ENCODE results near the gene PRAMEF5.
"Not testable (repeated sequence)": the region's sequence is repeated elsewhere in the genome, so short reads cannot be mapped to it uniquely, and the experiment has no call there.

The PRAMEF5 gene

GRCh38 chr1:13253898-13254297, at the start of gene PRAMEF5:
TSS of gene PRAMEF5 (plus strand) at chr1:13254198. CDS start at chr1:13259269, 5,071 bp downstream.
- H3K4me3 ChIP-seq (replicated peaks; ENCODE audit: low read depth, low read length); DNase-seq (ENCODE audit: extremely low read depth, low read depth): not testable (repeated sequence)

GRCh38 chr1:13208712-13209111, 45.3 kb upstream of the PRAMEF5 start:
- not testable (repeated sequence) for H3K4me3 ChIP-seq (replicated peaks; ENCODE audit: low read depth, low read length); DNase-seq (ENCODE audit: extremely low read depth, low read depth)

GRCh38 chr1:13216619-13217018, 37.4 kb upstream of the PRAMEF5 start:
- H3K4me3 ChIP-seq (replicated peaks; ENCODE audit: low read depth, low read length); DNase-seq (ENCODE audit: extremely low read depth, low read depth): not testable (repeated sequence)

- not testable (repeated sequence) for H3K4me3 ChIP-seq (replicated peaks; ENCODE audit: low read depth, low read length); DNase-seq (ENCODE audit: extremely low read depth, low read depth)
Observed at GRCh38 chr1:13219203-13219602, 34.8 kb upstream of the PRAMEF5 start.

- DNase-seq (ENCODE audit: extremely low read depth, low read depth); H3K4me3 ChIP-seq (replicated peaks; ENCODE audit: low read depth, low read length): not testable (repeated sequence)
Observed at GRCh38 chr1:13222788-13223187, 31.2 kb upstream of the PRAMEF5 start.

- no peak overlapping the region for H3K4me3 ChIP-seq (replicated peaks; ENCODE audit: low read depth, low read length)
- TF ChIP-seq CTCF (IDR thresholded peaks at IDR 0.05; ENCODE audit: low read depth, low read length, missing control alignments) = no peak
- DNase-seq (ENCODE audit: extremely low read depth, low read depth) = no peak
Observed at GRCh38 chr1:13224480-13225060, 29.4 kb upstream of the PRAMEF5 start.

GRCh38 chr1:13225675-13226204, 28.3 kb upstream of the PRAMEF5 start, which contains the start of gene PRAMEF18:
TSS of gene PRAMEF18 (minus strand) at chr1:13226154. CDS start at chr1:13226106, 48 bp downstream.
- DNase-seq (ENCODE audit: extremely low read depth, low read depth) = not testable (repeated sequence)

GRCh38 chr1:13227271-13228055, 26.5 kb upstream of the PRAMEF5 start:
- not testable (repeated sequence) for DNase-seq (ENCODE audit: extremely low read depth, low read depth); H3K4me3 ChIP-seq (replicated peaks; ENCODE audit: low read depth, low read length)

More at GRCh38 chr1:13225675-13226204, 28.3 kb upstream of the PRAMEF5 start, which contains the start of gene PRAMEF18:
- not testable (repeated sequence) for H3K4me3 ChIP-seq (replicated peaks; ENCODE audit: low read depth, low read length)

- DNase-seq (ENCODE audit: extremely low read depth, low read depth) = no peak
- TF ChIP-seq CTCF (IDR thresholded peaks at IDR 0.05; ENCODE audit: low read depth, low read length, missing control alignments) = no peak
Observed at GRCh38 chr1:13228343-13228781, 25.6 kb upstream of the PRAMEF5 start.

GRCh38 chr1:13230096-13230495, 23.9 kb upstream of the PRAMEF5 start:
- not testable (repeated sequence) for DNase-seq (ENCODE audit: extremely low read depth, low read depth); H3K4me3 ChIP-seq (replicated peaks; ENCODE audit: low read depth, low read length)

More at GRCh38 chr1:13228343-13228781, 25.6 kb upstream of the PRAMEF5 start:
- no peak overlapping the region for H3K4me3 ChIP-seq (replicated peaks; ENCODE audit: low read depth, low read length)

- not testable (repeated sequence) for DNase-seq (ENCODE audit: extremely low read depth, low read depth)
Observed at GRCh38 chr1:13230601-13231000, 23.4 kb upstream of the PRAMEF5 start.

GRCh38 chr1:13231061-13231750, 22.8 kb upstream of the PRAMEF5 start:
- DNase-seq (ENCODE audit: extremely low read depth, low read depth); H3K4me3 ChIP-seq (replicated peaks; ENCODE audit: low read depth, low read length): not testable (repeated sequence)

More at GRCh38 chr1:13230601-13231000, 23.4 kb upstream of the PRAMEF5 start:
- not testable (repeated sequence) for H3K4me3 ChIP-seq (replicated peaks; ENCODE audit: low read depth, low read length)

- not testable (repeated sequence) for DNase-seq (ENCODE audit: extremely low read depth, low read depth); H3K4me3 ChIP-seq (replicated peaks; ENCODE audit: low read depth, low read length)
Observed at GRCh38 chr1:13232056-13232455, 21.9 kb upstream of the PRAMEF5 start.

GRCh38 chr1:13234057-13234456, 19.9 kb upstream of the PRAMEF5 start:
- not testable (repeated sequence) for DNase-seq (ENCODE audit: extremely low read depth, low read depth); H3K4me3 ChIP-seq (replicated peaks; ENCODE audit: low read depth, low read length)

- not testable (repeated sequence) for H3K4me3 ChIP-seq (replicated peaks; ENCODE audit: low read depth, low read length); DNase-seq (ENCODE audit: extremely low read depth, low read depth)
Observed at GRCh38 chr1:13237572-13237971, 16.4 kb upstream of the PRAMEF5 start.

All from HFF-Myc (cell line).